Endothelial cell of umbilical vein (primary cell): ENCODE data around the gene AMPH.

Source experiments
- CTCF ChIP-seq, 2 donors: IDR thresholded peaks; 1 replicate in 1 of 2; 2 replicates in 1 of 2; pipeline ENCODE4 v1.5.1; 2011; ENCODE audit warnings: low read length in 2 of 2, mild to moderate bottlenecking in 2 of 2, moderate library complexity in 2 of 2, control low read depth in 1 of 2, inconsistent platforms in 1 of 2, low read depth in 1 of 2; ENCODE audit not compliant: insufficient read depth in 1 of 2; ENCODE audit errors: extremely low read depth in 1 of 2
- EZH2 ChIP-seq: IDR thresholded peaks from 2 replicates; pipeline ENCODE4 v1.6.1; 2012; ENCODE audit warnings: borderline replicate concordance, low read depth, mild to moderate bottlenecking, moderate library complexity, low read length, inconsistent platforms; ENCODE audit not compliant: severe bottlenecking
- FOS ChIP-seq: IDR thresholded peaks from 2 replicates; pipeline ENCODE4 v1.6.1; 2011; ENCODE audit warnings: mild to moderate bottlenecking, low read length, moderate library complexity, borderline replicate concordance; ENCODE audit not compliant: insufficient read depth
- GATA2 ChIP-seq: IDR thresholded peaks from 2 replicates; pipeline ENCODE4 v1.7.0; 2011; ENCODE audit warnings: low read depth, mild to moderate bottlenecking, moderate library complexity, mixed read lengths, low read length; ENCODE audit not compliant: insufficient read length, insufficient read depth
- JUN ChIP-seq: IDR thresholded peaks from 2 replicates; pipeline ENCODE4 v1.6.1; 2011; ENCODE audit warnings: borderline replicate concordance, low read depth; ENCODE audit not compliant: insufficient read length, insufficient read depth
- MAX ChIP-seq: IDR thresholded peaks from 2 replicates; pipeline ENCODE4 v1.6.1; 2011; ENCODE audit not compliant: insufficient read depth, insufficient read length
- MYC ChIP-seq: IDR thresholded peaks from one replicate; pipeline ENCODE4 v1.6.1; 2011; ENCODE audit warnings: mild to moderate bottlenecking, low read depth, low read length
- POLR2A ChIP-seq: IDR thresholded peaks from 2 replicates; pipeline ENCODE4 v1.6.1; 2012; ENCODE audit warnings: low read depth, mild to moderate bottlenecking, control low read depth, low read length
- POLR2AphosphoS5 ChIP-seq: IDR thresholded peaks from 2 replicates; pipeline ENCODE4 v1.6.1; 2012; ENCODE audit warnings: low read depth, mild to moderate bottlenecking, control low read depth, low read length, moderate library complexity; ENCODE audit not compliant: insufficient read depth

- no peak for TF ChIP-seq CTCF (IDR thresholded peaks at IDR 0.05; ENCODE audit: extremely low read depth in 1 of 2, insufficient read depth in 1 of 2, low read depth in 1 of 2, low read length in 2 of 2)
- TF ChIP-seq POLR2A = no peak
- TF ChIP-seq JUN = no peak
- TF ChIP-seq EZH2 = no peak
- no peak for TF ChIP-seq FOS
- no peak for TF ChIP-seq POLR2AphosphoS5
- TF ChIP-seq MAX = no peak
- no peak for TF ChIP-seq MYC
- TF ChIP-seq GATA2 = no peak
Observed at GRCh38 chr7:38677981-38678697, 47.0 kb upstream of the AMPH start.
